8988T (cell line): ENCODE results near the gene DUSP15.

ENCODE experiments used
- DNase-seq: peaks from one replicate; pipeline ENCODE4 v3.0.0; 2011

The DUSP15 gene

DNA sequence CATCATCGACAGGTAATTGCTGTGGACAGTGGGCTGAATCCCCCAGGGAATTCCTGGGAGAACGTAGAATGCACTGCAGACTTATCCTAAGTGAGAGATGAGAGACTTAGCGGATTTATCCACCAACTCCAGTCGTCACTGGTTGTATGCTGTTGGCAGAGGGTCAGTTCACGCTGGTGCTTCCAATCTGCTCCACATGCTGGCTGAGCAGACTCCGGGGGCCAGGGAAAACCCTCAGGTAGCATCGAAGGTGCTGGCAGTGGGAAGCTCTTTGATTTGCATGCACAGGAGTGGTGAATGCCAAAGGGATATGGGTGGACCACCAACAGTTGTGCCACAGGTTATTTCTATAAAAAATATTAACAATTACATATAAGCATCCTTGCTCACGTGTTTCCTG is 20.3 kb upstream of the DUSP15 start:
- no peak for DNase-seq

DNA sequence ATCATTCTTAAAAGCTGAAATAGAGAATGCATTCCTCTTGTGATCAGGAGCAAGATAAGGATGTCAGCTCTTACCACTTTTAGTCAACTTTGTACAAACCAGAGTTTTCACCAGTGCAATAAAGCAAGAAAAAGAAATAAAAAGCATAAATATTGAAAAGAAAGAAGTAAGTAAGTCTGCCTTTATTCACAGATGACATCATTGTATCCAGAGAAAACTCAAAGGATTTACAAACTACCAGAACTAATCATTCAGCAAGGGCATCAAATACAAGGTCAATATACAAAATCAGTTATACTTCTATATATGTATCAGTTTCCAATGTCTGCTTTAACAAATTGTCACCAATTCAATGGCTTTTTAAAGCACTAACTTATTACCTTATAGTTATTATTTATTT is 13.5 kb upstream of the DUSP15 start:
- no peak for DNase-seq

GRCh38 chr20:31881945-31882344 is 11.6 kb upstream of the DUSP15 start:
- DNase-seq, result no peak

- DNase-seq, result peak; percentile 88
Observed at GRCh38 chr20:31879143-31879987, 9.0 kb upstream of the DUSP15 start.

GRCh38 chr20:31877684-31878083 is 7.4 kb upstream of the DUSP15 start:
- no peak for DNase-seq

DNA sequence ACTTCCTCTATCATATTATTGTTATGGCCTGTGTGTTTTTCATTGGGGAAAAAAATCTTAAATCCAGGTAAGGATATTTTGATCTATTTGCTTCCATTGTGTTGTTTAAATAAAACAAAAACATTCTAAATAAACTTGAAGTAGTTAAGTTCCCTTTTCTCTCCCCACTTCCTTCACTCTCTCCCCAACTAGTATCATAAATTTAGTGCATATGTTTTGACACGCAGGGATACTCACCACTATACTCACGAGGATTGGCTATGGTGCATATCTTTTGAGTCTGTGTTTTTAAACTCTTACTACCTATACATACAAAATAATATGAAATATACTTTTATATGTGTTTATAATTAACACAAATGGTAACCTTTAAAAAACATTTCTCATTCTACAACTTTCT is 5.3 kb upstream of the DUSP15 start:
- no peak for DNase-seq

DNA sequence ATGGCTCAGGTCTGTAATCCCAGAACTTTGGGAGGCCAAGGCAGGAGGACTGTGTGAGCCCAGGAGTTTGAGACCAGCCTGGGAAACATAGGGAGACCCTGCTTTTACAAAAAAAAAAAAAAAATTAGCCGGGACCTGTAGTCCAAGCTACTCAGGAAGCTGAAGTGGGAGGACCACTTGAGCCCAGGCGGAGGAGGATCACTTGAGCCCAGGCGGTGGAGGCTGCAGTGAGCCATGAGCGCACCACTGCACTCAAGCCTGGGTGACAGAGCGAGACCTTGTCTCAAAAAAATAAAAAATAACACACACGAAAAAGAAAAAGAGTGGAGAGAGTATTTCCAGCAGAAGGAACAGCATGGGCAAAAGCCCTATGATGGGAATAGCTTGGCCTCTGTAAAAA is 2.1 kb upstream of the DUSP15 start:
- DNase-seq, result no peak

GRCh38 chr20:31871618-31871954 is 1.3 kb upstream of the DUSP15 start:
- DNase-seq, result no peak

DNA sequence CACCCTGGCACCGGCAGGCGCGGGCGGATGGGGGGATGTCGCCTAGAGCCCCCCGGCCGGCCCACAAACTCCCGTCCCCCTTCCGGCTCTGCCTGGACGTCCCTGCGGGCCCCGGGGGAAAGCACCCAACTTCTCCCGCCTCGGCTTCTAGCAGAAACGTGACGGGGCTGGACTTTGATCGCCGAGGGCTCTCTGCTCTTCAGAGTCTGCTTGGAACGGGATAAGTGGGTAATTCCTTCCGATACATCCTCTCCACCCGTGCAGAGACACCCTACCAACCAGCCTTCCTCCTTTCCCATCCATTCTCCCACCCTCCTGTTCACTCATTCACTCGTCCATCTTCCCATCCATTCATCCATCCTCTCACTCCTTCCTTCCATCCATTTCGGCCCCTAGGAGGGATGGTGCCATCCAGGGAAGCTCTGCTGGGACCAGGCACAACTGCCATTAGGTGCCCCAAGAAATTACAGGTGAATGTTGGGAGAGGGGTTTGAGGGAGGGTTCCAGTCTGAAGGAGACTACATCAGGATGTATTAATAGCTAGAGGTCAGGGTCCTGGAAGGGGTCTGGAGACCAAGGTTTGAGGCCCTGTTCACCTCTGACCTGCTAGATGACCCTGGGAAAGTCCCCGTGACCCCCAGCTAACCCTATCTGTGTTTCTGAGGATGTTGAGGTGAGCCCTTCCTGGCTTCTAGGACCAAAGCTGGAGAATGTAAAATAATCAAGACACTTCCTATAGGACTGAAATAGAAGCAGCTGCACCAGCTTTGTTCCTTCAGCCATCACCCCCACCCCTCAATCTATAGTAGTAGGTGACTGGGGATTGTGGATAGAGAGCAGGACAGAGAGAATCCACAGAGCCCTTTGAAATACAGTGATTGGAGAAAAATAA is 645 bp upstream of the DUSP15 start:
- DNase-seq, result no peak

DNA sequence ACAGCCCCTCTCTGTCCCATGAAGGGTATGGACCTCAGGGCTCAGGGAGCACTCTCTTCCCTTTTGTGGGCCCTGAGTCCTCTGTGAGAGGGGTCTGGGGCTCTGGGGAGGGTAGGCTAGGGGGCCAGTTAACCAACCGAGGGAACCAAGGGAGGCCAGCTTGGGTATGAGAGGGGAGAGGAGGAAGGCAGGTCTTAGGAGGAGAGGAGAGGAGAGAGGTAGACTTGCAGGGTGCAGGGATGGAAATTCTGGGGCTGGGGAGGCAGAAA is 720 bp downstream of the DUSP15 start:
- DNase-seq, result no peak

DNA sequence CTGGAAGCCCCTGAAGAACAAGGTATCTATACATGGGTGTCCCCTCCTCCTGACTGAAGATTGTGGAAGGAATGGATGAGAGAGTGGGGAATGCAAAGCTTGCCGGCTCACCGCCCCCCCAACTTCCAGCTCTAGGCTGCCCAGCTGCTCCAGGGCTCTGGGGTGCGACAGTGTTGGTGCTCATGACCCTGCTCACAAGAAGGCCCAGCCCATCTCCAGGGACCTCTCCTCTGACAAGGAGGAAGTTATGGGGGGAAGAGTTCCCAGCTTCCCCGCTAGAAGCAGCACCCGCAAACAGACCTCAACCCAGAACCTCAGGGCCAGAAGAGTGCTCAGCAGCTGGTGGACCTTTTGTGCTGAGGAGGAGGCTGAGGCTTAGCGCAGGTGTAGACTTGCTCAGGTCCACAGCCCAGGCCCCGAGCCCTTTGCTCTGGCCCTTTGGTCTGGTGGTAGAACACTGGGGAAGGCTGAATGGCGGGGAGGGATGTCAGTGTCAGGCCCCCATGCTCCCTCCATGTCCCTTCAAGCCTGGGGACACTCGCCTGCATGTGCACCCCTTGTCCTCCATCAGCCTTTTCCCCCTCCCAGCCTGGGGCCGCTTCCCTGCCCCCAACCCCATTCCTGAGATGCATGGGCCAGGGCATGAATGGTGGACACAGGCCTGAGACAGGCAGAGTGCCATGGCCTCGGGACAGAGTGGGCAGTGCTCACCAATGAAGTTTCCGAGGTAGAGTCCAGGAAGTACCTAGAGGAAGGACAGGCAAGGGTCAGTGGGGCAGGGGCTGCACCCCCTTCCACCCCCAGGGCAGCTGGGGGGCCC is 1.3 kb downstream of the DUSP15 start:
- DNase-seq, result no peak

DNA sequence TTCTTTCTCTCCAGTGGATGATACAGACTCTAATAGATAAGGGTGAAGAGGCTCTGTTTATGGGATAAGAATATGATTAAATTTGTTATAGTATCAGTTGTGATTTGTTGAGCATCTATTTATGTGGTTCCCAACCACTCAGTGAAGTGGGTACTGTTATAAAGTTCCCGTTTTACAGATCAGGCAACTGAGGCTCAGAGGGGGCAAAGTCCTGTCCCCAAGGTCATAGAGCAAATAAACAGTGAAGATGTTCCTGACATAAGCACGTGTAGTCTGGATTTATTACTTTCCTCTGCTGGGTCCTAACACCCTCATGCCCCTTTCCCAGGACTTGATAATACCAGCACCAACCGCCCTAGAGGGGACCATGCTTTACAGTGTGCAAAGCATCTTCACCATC is 4.1 kb downstream of the DUSP15 start:
- DNase-seq, result no peak

- DNase-seq, result no peak
Observed at GRCh38 chr20:31864521-31865400, 5.6 kb downstream of the DUSP15 start.

DNA sequence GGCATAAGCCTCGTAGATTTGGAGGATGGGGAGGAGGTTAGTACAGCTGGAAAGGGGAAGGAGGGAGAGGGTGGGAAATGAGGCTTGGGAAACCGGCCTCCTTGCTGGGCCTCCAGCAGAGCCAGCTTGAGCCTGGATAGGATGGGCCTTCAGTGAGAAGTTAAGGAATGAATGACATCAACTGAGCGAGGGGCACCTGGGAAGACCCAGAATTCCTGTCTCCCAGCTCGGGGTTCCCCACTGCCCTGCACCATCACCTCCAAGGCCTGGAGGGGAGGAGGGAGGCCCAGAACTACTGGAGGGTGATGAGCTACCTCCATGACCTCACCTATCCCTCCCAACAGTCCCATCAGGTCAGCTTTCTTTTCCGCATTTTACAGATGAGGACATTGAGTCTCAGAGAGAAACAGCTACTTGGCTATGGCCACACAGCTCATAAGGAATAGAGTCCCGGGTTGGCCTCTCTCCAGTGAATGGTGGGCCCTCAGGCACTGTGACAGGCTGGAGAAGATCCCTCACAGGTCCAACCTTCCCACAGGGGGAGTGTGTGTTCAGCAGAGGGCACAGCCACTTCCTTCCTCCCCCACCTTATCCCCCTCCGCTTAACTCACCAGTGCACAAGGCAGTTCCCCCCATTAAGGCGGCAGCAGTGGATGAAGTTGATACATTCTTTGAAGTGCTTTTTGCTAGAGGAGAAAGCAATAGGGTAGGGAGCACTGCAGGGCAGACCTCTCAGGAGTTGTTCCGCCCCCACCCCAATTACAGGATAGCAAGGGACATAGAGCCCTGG is 6.8 kb downstream of the DUSP15 start:
- no peak for DNase-seq

GRCh38 chr20:31862506-31862905 is 7.8 kb downstream of the DUSP15 start:
- no peak for DNase-seq

GRCh38 chr20:31862157-31862470 is 8.2 kb downstream of the DUSP15 start:
- DNase-seq, result no peak

- DNase-seq, result peak; percentile 98
Observed at GRCh38 chr20:31861385-31862156, 8.8 kb downstream of the DUSP15 start.

GRCh38 chr20:31861135-31861384 is 9.3 kb downstream of the DUSP15 start:
- no peak for DNase-seq

DNA sequence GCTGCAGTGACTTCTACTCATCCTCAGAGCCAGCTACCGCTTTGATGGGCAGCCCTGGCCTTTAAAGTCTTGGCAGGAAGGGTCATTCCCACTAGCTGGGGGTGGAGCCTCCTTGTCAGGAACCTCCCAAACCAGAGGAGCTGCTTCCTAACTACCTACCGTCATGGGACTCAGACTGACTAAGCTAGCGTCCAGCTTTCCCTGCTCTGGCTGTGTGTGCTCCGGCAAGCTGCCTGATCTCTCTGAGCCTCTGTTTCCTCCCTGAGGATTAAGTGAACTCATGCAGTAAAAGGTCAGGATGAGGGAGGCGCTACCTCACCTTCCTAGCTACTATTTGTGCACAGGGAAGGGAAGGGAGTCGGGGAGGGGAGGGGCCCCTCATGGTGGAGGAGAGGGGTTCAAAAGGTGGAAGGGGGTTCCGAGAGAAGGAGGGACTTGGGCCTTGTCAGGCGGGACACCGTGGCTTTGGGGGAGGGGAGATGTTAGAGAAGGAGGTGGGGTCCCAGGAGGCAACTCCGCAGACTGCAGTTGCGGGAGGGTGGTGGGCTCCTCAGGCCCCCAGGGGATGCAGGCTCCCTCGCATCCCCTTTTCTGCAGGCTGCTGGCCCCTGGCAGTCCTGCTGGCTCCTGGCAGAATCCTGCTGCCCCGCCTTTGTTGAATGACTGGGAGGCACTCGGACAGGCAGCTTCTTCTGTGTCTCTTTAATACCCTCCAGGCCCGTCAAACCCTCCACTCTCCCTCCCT is 9.8 kb downstream of the DUSP15 start:
- DNase-seq, result peak; percentile 62

DNA sequence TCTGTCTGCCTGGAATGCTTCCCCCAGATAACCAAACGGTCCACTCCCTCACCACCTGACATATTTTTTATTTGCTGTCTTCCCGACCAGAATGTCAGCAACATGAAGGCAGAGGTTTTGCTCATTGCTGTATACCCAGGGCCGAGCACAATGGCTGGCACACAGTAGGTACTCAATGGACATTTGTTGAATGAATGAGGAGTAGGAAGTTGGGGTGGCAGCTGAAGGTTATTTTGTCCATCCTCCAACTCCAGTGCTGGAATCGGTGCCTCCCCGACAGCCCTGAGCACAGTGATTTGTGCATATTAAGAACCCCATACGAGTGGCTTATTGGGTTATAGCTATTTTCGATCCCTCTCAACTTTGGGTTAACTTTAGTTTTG is 10.3 kb downstream of the DUSP15 start:
- no peak for DNase-seq
